Measurements from ENCODE around the gene ALS2.
A peak's percentile ranks its signal among the peaks of the same experiment; 100 is the strongest.
"Not testable (repeated sequence)": the region's sequence is repeated elsewhere in the genome, so short reads cannot be mapped to it uniquely, and the experiment has no call there.

Gene ALS2

DNA sequence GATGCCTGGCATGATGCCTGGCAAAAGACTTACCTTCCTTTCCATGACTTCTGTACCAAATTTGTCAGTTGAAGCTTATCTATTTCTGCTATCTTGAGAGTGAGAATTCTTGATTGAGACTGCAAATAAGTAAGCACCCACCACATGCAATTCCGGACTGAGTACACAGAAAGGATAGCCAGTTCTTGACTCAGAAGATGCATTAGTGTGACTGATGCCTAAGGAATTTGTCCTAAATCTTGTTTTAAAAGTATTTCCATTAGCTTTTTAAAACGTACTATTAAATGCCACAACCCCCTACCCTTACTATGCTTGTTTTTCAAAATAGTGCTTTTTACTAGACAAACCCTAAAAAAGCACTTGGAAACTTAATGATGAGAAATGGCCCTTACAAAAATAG is 82.8 kb downstream of the ALS2 start:
- DNase-seq (ENCODE audit: low read depth, low spot score) = no peak
- peak overlapping the region; percentile 49 for H3K27ac ChIP-seq

GRCh38 chr2:201696151-201696659 is 84.5 kb downstream of the ALS2 start:
- no peak for DNase-seq (ENCODE audit: low read depth, low spot score)
- H3K27ac ChIP-seq = peak overlapping the region; percentile 28

GRCh38 chr2:201685156-201685555 is 95.6 kb downstream of the ALS2 start:
- no peak overlapping the region for H3K27ac ChIP-seq
- DNase-seq (ENCODE audit: low read depth, low spot score) = no peak

DNA sequence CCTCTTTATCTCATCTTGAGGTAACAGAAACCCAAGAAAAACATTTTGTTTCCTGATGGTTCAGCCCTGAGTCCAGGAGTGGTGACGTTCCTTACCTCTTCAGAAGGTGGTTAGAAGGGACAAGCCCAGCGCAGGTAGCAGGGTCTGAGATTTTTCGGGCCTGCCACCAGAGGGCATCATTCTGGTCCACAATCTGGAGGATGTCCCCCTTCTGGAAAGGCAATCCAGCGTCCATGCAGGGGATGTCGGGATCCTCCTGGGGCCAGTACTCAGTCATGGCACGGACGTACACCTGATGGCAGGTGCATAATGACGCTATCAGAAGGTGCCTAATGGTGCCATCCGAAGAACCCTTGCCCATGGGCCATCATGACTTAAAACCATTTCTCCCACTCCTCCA is 100.0 kb downstream of the ALS2 start:
- no peak for DNase-seq (ENCODE audit: low read depth, low spot score)
- H3K27ac ChIP-seq = no peak overlapping the region

GRCh38 chr2:201678401-201678800 is 102.3 kb downstream of the ALS2 start:
- H3K27ac ChIP-seq = no peak overlapping the region
- no peak for DNase-seq (ENCODE audit: low read depth, low spot score)

DNA sequence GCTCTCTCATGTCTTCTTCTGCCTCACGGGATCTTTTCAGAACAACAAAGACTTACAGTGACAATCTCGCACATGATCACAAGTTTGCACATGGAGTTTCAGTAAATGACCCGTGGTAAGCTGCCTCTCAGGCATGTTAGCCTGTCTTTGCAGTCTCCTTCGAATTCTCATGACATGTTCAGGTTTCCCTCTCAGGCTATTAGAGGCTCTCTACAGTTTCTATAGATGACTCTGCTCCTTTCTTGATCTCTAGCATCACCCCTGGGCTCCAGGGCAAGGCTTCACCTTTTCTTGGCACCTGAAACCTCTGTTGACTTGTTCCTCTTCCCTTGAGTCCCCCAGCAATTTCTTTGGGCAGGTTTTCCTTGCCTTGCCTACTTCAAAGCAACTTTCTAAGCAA is 105.3 kb downstream of the ALS2 start:
- no peak for DNase-seq (ENCODE audit: low read depth, low spot score)
- H3K27ac ChIP-seq = no peak overlapping the region

GRCh38 chr2:201674794-201675193 is 105.9 kb downstream of the ALS2 start:
- no peak for DNase-seq (ENCODE audit: low read depth, low spot score)
- no peak overlapping the region for H3K27ac ChIP-seq

GRCh38 chr2:201674298-201674697 is 106.4 kb downstream of the ALS2 start:
- DNase-seq (ENCODE audit: low read depth, low spot score) = no peak
- H3K27ac ChIP-seq = no peak overlapping the region

DNA sequence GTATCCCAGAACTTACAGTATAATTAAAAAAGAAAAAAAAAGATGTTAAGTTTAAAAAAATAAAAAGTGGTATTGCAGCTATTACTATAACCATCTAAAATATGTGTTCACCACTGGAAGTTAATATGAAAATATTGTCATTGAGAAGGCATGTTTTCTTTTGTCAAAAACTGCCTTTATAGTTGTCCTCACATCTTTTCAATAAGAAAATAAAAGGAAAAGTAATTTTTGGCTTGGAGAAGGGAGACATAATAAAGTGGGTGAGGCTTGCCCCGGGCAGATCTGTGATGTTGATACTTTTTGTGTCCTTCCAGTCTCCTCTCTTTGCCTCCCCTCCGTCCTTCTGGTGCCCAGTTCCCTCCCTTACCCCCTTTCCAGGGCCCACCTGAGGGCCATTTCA is 107.2 kb downstream of the ALS2 start:
- no peak for DNase-seq (ENCODE audit: low read depth, low spot score)
- H3K27ac ChIP-seq = no peak overlapping the region

GRCh38 chr2:201671205-201671604 is 109.5 kb downstream of the ALS2 start:
- H3K27ac ChIP-seq; DNase-seq (ENCODE audit: low read depth, low spot score): not testable (repeated sequence)

DNA sequence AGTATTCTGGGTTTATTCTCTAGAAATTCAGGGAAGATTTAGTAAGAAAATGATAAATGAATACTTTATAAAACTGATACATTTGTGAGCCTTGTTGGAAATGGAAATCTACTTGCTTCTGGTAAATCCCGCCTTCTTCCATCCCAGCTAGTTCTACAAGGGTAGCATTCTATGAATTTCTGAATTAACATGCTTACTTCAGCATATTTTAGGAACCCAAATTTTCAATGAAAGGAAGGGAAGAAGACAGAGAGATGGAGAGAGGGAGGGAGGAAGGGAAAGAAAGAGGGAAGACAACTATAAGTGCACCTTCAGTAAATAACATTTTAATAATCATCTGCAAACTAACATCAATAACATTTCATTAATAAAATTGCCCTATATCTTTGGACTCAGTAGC is 110.9 kb downstream of the ALS2 start:
- DNase-seq (ENCODE audit: low read depth, low spot score) = no peak
- no peak overlapping the region for H3K27ac ChIP-seq

DNA sequence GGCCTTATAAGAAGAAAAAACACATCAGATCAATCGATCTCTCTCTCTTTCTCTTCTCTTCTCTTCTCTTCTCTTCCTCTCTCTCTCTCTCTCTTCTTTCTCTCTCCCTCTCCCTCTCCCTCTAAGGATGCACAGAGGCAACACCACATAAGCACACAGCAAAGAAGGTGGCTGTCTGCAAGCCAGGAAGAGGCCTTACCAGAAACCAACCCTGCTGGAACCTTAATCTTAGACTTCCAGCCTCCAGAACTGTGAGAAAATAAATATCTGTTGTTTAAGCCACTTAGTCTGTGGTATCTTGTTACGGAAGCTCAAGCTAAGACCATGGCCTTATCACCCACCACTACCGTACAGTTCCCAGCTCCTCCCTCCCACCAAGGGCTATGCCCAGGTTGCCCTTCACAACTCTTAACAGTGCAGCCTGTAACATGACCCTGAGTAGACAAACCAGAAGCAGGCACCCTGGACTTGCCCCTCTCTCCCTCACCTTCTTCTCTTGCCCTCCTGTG is 112.3 kb downstream of the ALS2 start:
- H3K27ac ChIP-seq = no peak overlapping the region
- DNase-seq (ENCODE audit: low read depth, low spot score) = no peak

DNA sequence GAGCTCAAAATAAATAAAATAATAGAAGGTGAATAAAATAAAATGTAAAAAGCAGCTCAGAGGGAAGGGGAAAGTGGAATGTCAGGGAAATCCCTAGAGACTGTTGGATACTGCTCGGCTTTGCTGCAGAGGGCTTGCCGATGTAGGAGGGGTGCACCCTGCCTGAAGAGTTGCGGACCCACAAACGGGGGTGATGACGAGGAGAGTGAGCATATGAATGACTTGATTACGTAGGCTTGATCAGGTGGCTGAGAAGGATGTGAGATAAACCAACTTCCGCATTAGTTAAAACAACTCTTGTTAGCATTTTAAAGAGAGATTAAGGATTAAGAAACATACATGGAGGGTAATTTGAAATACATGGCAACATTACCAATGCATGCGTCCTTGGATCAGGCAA is 116.4 kb downstream of the ALS2 start:
- H3K27ac ChIP-seq = no peak overlapping the region
- no peak for DNase-seq (ENCODE audit: low read depth, low spot score)

DNA sequence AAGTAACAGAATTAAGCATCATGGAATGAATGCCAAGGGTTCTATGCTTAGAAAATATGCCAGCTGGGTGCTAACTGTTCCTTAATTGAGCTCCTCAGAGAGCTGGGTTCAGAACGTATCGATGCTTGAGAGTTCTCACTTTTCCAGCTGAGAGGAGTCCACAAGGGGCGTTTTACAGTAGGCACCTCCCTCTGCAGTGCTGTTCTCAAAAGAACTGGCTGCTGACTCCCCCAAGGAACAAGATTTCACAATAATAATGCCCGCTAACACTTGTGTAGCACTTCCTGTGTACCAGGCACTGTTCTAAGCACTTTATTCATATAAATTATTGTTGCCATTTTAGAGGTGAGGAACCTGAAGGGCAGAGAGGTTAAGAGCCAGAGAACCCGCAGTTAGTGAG is 119.4 kb downstream of the ALS2 start:
- H3K27ac ChIP-seq = no peak overlapping the region
- DNase-seq (ENCODE audit: low read depth, low spot score) = no peak

DNA sequence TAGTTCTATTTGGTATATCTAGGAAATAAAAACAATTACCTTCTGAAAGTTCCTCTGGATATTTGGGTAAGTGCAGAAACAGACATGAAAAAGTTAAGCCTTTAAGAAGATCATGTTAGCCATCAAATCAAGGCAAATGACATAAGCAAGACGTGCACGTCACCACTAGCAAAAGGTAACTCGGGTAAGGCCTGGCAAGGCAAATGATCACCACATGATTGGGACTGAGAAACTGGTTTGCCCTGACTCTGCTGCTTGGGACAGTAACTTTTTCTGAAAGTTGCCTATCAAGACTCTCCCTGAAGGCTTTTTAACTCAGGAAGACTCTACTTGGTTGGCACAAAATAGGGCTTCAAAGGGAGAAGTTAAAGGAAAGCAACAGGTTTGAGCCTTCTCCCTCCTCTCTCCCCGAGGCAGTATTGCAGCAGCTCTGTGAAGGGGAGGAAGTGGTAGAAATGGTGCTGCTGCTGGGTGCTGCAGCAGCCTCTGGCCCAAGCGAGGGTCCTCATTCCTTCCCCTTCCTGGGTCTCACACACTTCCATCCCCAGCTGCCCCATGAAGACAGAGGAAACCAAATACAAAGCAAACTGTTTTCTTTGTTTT is 120.3 kb downstream of the ALS2 start:
- DNase-seq (ENCODE audit: low read depth, low spot score) = no peak
- H3K27ac ChIP-seq = no peak overlapping the region

GRCh38 chr2:201656740-201657139 is 124.0 kb downstream of the ALS2 start:
- no peak for DNase-seq (ENCODE audit: low read depth, low spot score)
- H3K27ac ChIP-seq = no peak overlapping the region

- DNase-seq (ENCODE audit: low read depth, low spot score) = no peak
- H3K27ac ChIP-seq = no peak overlapping the region
Measured at GRCh38 chr2:201656102-201656501, 124.6 kb downstream of the ALS2 start.

GRCh38 chr2:201654616-201655384 is 125.9 kb downstream of the ALS2 start:
- no peak for DNase-seq (ENCODE audit: low read depth, low spot score)
- H3K27ac ChIP-seq = no peak overlapping the region

DNA sequence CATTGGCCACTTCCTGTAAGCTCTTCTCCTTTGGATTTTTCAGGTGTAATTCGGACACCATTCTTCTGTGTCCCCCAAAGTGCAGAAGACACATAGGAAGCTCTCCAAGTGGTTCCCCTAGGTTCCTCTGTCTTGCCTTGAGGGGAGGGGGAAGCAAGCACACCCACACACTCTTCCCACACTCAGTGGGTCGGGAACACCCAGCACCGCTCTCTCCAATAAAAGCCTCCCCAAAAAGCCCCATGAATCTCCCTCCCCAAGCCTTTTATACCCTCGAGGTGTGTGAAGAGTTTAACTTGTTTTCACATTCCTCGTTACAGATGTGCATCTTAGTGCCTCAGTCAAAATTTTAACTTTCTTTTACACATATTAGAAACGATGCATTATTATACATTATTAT is 127.5 kb downstream of the ALS2 start:
- H3K27ac ChIP-seq = no peak overlapping the region

More for the DNA sequence above, 127.5 kb downstream of the ALS2 start:
- no peak for DNase-seq (ENCODE audit: low read depth, low spot score)

All from epithelial cell of prostate (primary cell).